Right lobe of liver (tissue), 6 donors: ENCODE data around the gene CRYGC. TPM values are rescaled to one million over a fixed set of nuclear protein-coding genes. Genes with fewer than 3 reads are reported as not detected.
"Not testable (repeated sequence)": the region's sequence is repeated elsewhere in the genome, so short reads cannot be mapped to it uniquely, and the experiment has no call there.

Experiments used
- ATAC-seq, 4 donors: fragments of 200-7000 bp; cut with Tn5 transposase; one replicate each; pipeline ENCODE4 v1.9.1; 2020; ENCODE audit warnings: mild to moderate bottlenecking in 4 of 4, moderate library complexity in 4 of 4
- DNase-seq, 3 donors: peaks; one replicate each; pipeline ENCODE4 v3.0.0-alpha.2; 2020
- H3K27ac ChIP-seq, 3 donors: fragments of 200-600 bp; one replicate each; pipeline ENCODE4 v1.8.0; 2022
- H3K27me3 ChIP-seq, 2 donors: fragments of 200-600 bp; one replicate each; pipeline ENCODE4 v1.8.0; 2022
- H3K36me3 ChIP-seq, 4 donors: fragments of 200-600 bp; sonication (generic) in 1 of 4; one replicate each; pipeline versions ENCODE4 v1.5.1 to v1.8.0; 2017 to 2022; ENCODE audit warnings: control low read depth in 1 of 4
- H3K4me1 ChIP-seq, 4 donors: fragments of 200-600 bp; sonication (generic) in 1 of 4; one replicate each; pipeline versions ENCODE4 v1.5.1 to v1.8.0; 2017 to 2022; ENCODE audit warnings: control low read depth in 1 of 4
- H3K4me3 ChIP-seq, 3 donors: fragments of 200-600 bp; one replicate each; pipeline ENCODE4 v1.8.0; 2022
- H3K9me3 ChIP-seq, 4 donors: fragments of 200-600 bp; sonication (generic) in 1 of 4; one replicate each; pipeline versions ENCODE4 v1.5.1 to v1.8.0; 2017 to 2022; ENCODE audit warnings: control low read depth in 1 of 4
- CTCF ChIP-seq, 4 donors: fragments of 200-600 bp in 3 of 4; fragments of 450-650 bp in 1 of 4; IDR thresholded peaks; one replicate each; pipeline versions ENCODE4 v1.5.1 to v1.8.0; 2016 to 2022; ENCODE audit warnings: antibody characterized with exemption in 4 of 4, mild to moderate bottlenecking in 2 of 4
- POLR2A ChIP-seq: fragments of 450-650 bp; IDR thresholded peaks from one replicate; pipeline ENCODE4 v1.6.1; 2017; ENCODE audit warnings: antibody characterized with exemption, mild to moderate bottlenecking
- WGBS: methylation state at CpG from one replicate; pipeline ENCODE4 v1.1.6; 2018; ENCODE audit warnings: low coverage, low lambda C conversion rate; ENCODE audit not compliant: insufficient coverage; ENCODE audit errors: missing lambda C conversion rate; 5-methylcytosine and 5-hydroxymethylcytosine counted together
- intact Hi-C, 2 donors: fragments of 100-400 bp; cut with DNase I; formaldehyde crosslinking; loops; one replicate each; pipeline versions ENCODE4 v1.11.2 to v1.14.1; 2022
- total RNA-seq, 6 experiments: library from RNA; depleted of rRNA in 2 of 6; stranded (reverse); fragments of >200 nt in 2 of 6; fragmentation: NEBNext Ultra II Directional in 3 of 6; extraction: Animal tissue kit (Norgen Biotek cat#: 25700) in 3 of 6; gene quantifications; one replicate each; pipeline versions ENCODE4 v1.1.0 to v1.2.4, GENCODE V29; 2016 to 2023
- donor health status: DM: no; HTN: yes; CAD: no.
- donor health status: DM: no; HTN: no; CAD: no.
- donor health status: DM: no; HTN: no; CAD: no.
- donor health status: DM: no; HTN: yes; CAD: no.
- donor health status: DM: no; HTN: yes; CAD: no.

The CRYGC gene
- total RNA-seq, 6 experiments from 2014 or later = not detected

- 18% methylated on average over 7 of the region's 10 CpGs for WGBS
- TF ChIP-seq POLR2A (no peak), CTCF (IDR thresholded peaks at IDR 0.05) (peak; percentile 37 to 53 (median 43))
These were observed 27.7 kb downstream of the CRYGC start for GRCh38 chr2:208101716-208102631.

GRCh38 chr2:208099682-208100470 is 29.8 kb downstream of the CRYGC start:
- Histone ChIP-seq H3K4me3 (no peak overlapping the region), H3K36me3 (no peaks in the 10 kb centered on the region), H3K4me1 (no peaks in the 10 kb centered on the region), H3K27me3 (no peaks in the 10 kb centered on the region), H3K27ac (no peak overlapping the region), H3K9me3 (no peaks in the 10 kb centered on the region)
- intact Hi-C loops = no loop called here
- DNase-seq = no peak
- no peak for TF ChIP-seq POLR2A
- no peak for TF ChIP-seq CTCF (IDR thresholded peaks at IDR 0.05)
- no peak for ATAC-seq
- WGBS = 53% methylated on average over 13 of the region's 13 CpGs

More at GRCh38 chr2:208101716-208102631, 27.7 kb downstream of the CRYGC start:
- ATAC-seq (peak; percentile 55 to 84 (median 74)), DNase-seq (no peak)
- H3K27ac ChIP-seq = no peak overlapping the region
- intact Hi-C loops = no loop called here
- no peak overlapping the region for H3K4me3 ChIP-seq
- no peaks in the 10 kb centered on the region for H3K36me3 ChIP-seq
- no peaks in the 10 kb centered on the region for H3K27me3 ChIP-seq
- H3K9me3 ChIP-seq = no peaks in the 10 kb centered on the region
- H3K4me1 ChIP-seq = no peaks in the 10 kb centered on the region

GRCh38 chr2:208098701-208099100 is 30.9 kb downstream of the CRYGC start:
- ATAC-seq, H3K27ac ChIP-seq, H3K27me3 ChIP-seq, H3K36me3 ChIP-seq, intact Hi-C loops, DNase-seq, H3K4me3 ChIP-seq, H3K9me3 ChIP-seq, H3K4me1 ChIP-seq: not testable (repeated sequence)
- 100% methylated on average over 1 of the region's 1 CpG for WGBS

GRCh38 chr2:208098267-208098666 is 31.4 kb downstream of the CRYGC start:
- no peak overlapping the region for H3K27ac ChIP-seq
- H3K36me3 ChIP-seq = no peaks in the 10 kb centered on the region
- DNase-seq (no peak), ATAC-seq (no peak)
- H3K4me3 ChIP-seq = no peak overlapping the region
- TF ChIP-seq POLR2A = no peak
- no peak for TF ChIP-seq CTCF (IDR thresholded peaks at IDR 0.05)
- 60% methylated on average over 1 of the region's 2 CpGs for WGBS
- no peaks in the 10 kb centered on the region for H3K9me3 ChIP-seq
- no peaks in the 10 kb centered on the region for H3K4me1 ChIP-seq
- intact Hi-C loops = no loop called here
- H3K27me3 ChIP-seq = no peaks in the 10 kb centered on the region

- no peak for DNase-seq
- Histone ChIP-seq H3K27me3 (no peaks in the 10 kb centered on the region), H3K27ac (no peak overlapping the region), H3K36me3 (no peaks in the 10 kb centered on the region), H3K9me3 (no peaks in the 10 kb centered on the region), H3K4me3 (no peak overlapping the region), H3K4me1 (no peaks in the 10 kb centered on the region)
- ATAC-seq = no peak
- TF ChIP-seq POLR2A = no peak
- intact Hi-C loops = no loop called here
- 70% methylated on average over 5 of the region's 5 CpGs for WGBS
These were observed 31.8 kb downstream of the CRYGC start for GRCh38 chr2:208097801-208098200.
